IPS-18c (cell line): ENCODE measurements around the gene PCYT1B.

Experiments used
- H3K4me3 ChIP-seq: 2 replicates; pipeline ENCODE4 v1.7.0; 2013; ENCODE audit warnings: low read depth, mild to moderate bottlenecking, low read length, moderate library complexity; ENCODE audit not compliant: insufficient read depth
- H3K9me3 ChIP-seq: one replicate; pipeline ENCODE4 v1.6.1; 2013; ENCODE audit warnings: mild to moderate bottlenecking, low read length, moderate library complexity; ENCODE audit not compliant: control insufficient read depth, insufficient read depth

The PCYT1B gene

GRCh38 chrX:24647257-24648058, at the start of gene PCYT1B:
Gene PCYT1B, minus strand, starts transcription at chrX:24647347. Its CDS starts 242 bp downstream, at chrX:24647105.
- Histone ChIP-seq H3K4me3 (peak within 1 kb of the TSS; percentile 38), H3K9me3 (no peaks in the 10 kb centered on the region)

DNA sequence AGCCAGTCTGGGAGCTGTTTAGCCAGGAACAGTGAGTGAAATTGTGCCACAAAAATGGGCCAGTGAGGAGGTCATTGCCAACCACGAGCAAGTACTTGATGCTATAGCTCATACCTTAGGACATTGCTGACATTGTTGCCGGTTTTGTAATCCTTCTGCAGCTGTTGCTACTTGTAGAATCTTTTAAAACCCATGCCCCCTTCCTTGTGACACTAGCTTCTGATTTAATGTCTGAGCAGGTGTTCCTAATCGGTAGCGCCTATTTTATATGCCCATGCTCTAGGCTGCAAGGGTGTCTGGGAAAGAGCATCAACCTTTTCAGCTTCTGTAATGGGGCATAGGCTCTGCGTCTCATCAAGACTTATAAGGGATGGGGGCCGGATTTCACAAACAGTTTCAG, 49.1 kb upstream of the PCYT1B start:
- H3K4me3 ChIP-seq, result no peak overlapping the region
- H3K9me3 ChIP-seq, result no peaks in the 10 kb centered on the region

GRCh38 chrX:24694825-24695224, 47.7 kb upstream of the PCYT1B start:
- Histone ChIP-seq H3K4me3 (peak overlapping the region; percentile 86), H3K9me3 (no peaks in the 10 kb centered on the region)

DNA sequence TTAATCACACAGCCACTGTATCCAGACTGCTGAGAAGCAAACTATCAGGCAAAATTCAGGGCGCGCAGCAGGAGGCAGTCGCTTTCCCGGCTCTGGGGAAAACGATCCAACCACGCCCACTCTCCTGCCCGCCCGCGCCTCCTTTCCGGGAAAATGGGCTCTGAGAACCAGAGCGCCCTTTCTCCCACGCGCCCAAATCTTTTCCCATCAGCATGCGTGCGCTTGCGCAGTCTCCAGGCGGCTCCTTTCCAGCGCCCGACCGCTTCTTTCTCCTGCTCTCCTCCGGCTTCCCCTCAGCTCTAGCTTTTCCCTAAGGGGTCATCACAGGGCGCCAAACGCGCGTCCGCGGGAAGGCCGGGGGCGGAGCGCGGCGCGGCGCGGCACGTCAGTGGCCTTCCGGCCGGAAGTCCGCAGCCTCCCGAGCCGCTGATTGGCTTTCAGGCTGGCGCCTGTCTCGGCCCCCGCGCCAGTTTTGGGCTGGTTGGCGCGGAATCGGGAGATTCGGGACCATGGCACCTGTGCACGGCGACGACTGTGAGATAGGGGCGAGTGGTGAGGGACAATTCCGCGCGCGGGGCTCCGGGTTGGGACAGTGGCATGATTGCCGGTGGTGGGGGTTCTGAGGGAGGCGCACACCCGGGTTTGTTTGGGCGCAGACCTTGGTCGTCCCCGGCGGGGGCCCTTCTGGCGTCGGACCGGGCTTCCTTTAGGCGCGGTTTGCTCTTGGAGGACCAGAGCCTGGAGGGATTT, 46.5 kb upstream of the PCYT1B start, which contains the start of gene POLA1:
Gene POLA1 (plus strand): TSS at position 466 of the 750 bp plus-strand sequence. CDS start 44 bp downstream, at position 510.
- Histone ChIP-seq H3K9me3 (no peaks in the 10 kb centered on the region), H3K4me3 (peak within 1 kb of the TSS; percentile 86)

- Histone ChIP-seq H3K9me3 (no peaks in the 10 kb centered on the region), H3K4me3 (no peak overlapping the region)
Measured at GRCh38 chrX:24692305-24692704, 45.2 kb upstream of the PCYT1B start.

GRCh38 chrX:24684048-24684447, 36.9 kb upstream of the PCYT1B start:
- Histone ChIP-seq H3K9me3 (no peaks in the 10 kb centered on the region), H3K4me3 (no peak overlapping the region)

DNA sequence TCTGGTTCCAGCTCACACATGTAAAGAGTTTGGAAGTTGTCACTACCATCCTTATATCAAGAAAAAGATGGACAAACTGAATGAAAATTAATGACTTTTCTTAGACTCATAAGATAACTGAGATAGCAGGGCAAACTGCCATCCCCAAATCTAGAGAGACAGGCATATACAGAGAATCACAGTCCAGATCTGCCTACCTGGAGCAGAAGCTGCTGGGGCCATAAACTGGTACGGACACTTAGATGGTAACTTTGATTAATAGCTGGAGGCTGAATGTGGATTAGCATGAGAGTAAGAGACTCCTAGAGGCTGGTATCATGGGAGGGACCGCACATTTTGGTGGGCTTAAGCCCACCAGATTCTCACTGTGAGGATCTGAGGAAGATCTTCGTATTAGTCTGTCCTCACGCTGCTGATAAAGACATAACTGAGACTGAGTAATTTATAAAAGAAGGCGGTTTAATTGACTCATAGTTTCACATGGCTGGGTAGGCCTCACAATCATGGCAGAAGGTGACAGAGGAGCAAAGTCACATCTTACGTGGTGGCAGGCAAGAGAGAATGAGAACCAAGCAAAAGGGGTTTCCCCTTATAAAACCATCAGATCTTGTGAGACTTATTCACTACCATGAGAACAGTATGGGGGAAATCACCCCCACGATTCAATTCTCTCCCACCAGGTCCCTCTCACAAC, 35.7 kb upstream of the PCYT1B start:
- no peaks in the 10 kb centered on the region for H3K9me3 ChIP-seq
- no peak overlapping the region for H3K4me3 ChIP-seq

GRCh38 chrX:24676403-24677024, 29.4 kb upstream of the PCYT1B start:
- 0 out of 2 replicates have a peak overlapping the region, but pooled peaks have one; percentile 17 for H3K4me3 ChIP-seq
- H3K9me3 ChIP-seq, result no peaks in the 10 kb centered on the region

GRCh38 chrX:24673424-24673823, 26.3 kb upstream of the PCYT1B start:
- Histone ChIP-seq H3K9me3 (no peaks in the 10 kb centered on the region), H3K4me3 (no peak overlapping the region)

- no peak overlapping the region for H3K4me3 ChIP-seq
- no peaks in the 10 kb centered on the region for H3K9me3 ChIP-seq
Measured at GRCh38 chrX:24672701-24673190, 25.6 kb upstream of the PCYT1B start.

- Histone ChIP-seq H3K9me3 (no peaks in the 10 kb centered on the region), H3K4me3 (no peak overlapping the region)
Measured at GRCh38 chrX:24668111-24668510, 21.0 kb upstream of the PCYT1B start.

GRCh38 chrX:24662352-24662751, 15.2 kb upstream of the PCYT1B start:
- Histone ChIP-seq H3K9me3 (no peaks in the 10 kb centered on the region), H3K4me3 (no peak overlapping the region)

DNA sequence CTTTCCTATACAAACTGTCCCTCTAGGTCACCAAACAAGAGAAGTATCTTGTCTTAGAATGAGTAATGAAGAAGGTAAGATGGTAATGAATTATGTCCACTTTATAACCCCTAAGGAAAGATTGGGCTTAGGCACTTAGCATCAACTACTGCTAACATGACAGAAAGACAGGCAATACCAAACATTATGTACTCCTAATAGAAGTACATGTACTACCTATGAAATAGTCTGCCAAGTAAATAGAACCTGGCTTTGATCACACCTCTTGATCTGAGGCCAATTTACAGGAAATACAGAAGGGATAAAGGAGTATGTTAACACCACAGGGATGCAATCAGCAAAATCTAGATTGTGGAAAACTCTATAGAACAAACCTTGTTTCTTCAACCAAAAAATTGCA, 14.1 kb upstream of the PCYT1B start:
- no peak overlapping the region for H3K4me3 ChIP-seq
- H3K9me3 ChIP-seq, result no peaks in the 10 kb centered on the region

DNA sequence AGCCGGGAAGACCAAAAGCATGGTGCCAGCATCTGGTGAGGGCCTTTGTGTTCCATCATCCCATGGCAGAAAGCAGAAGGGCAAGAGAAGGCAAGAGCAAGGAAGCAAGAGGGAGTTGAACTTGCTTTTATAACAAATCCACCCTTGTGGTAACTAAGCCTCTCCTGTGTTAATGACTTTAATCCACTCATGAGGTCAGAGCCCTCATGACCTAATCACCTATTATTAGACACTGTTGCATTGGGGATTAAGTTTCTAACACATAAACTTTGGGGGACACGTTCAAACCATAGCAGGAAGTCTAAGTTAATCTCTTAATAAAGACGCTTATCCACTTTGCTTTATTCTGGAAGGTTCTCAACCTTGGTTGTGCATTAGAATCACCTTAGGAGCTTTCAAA, 12.5 kb upstream of the PCYT1B start:
- no peak overlapping the region for H3K4me3 ChIP-seq
- H3K9me3 ChIP-seq, result no peaks in the 10 kb centered on the region

GRCh38 chrX:24659106-24659505, 12.0 kb upstream of the PCYT1B start:
- H3K9me3 ChIP-seq, result no peaks in the 10 kb centered on the region

DNA sequence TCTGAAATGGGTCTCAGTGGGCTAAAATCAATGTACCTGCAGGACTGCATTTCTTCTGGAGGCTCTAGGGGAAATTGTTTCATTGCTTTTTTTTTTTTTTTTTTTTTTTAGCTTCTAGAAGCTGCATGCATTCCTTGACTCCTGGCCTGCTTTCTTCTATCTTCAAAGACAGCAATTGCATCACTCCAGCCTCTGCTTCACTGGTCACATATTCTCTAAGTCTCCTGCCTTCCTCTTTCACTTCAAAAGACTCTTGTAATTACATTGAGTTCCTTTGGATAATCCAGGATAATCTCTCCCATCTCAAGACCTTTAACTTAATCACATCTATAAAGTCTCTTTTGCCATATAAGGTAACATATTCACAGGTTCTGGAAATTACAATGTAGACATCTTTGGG, 11.3 kb upstream of the PCYT1B start:
- H3K4me3 ChIP-seq, result no peak overlapping the region

More at GRCh38 chrX:24659106-24659505, 12.0 kb upstream of the PCYT1B start:
- no peak overlapping the region for H3K4me3 ChIP-seq

More for the DNA sequence above, 11.3 kb upstream of the PCYT1B start:
- no peaks in the 10 kb centered on the region for H3K9me3 ChIP-seq
